ENCODE measurements around the gene UNC5C.

Gene UNC5C

GRCh38 chr4:95499291-95499696 lies 49.5 kb downstream of the UNC5C start:
- no peak overlapping the region for H3K4me3 ChIP-seq (replicated peaks; ENCODE audit: low read depth, low read length)
- TF ChIP-seq CTCF (IDR thresholded peaks at IDR 0.05; ENCODE audit: low read depth, low read length, missing control alignments) = no peak
- no peak for DNase-seq (ENCODE audit: extremely low read depth, low read depth)

GRCh38 chr4:95494186-95494585 lies 54.6 kb downstream of the UNC5C start:
- no peak for TF ChIP-seq CTCF (IDR thresholded peaks at IDR 0.05; ENCODE audit: low read depth, low read length, missing control alignments)

GRCh38 chr4:95478679-95479078 lies 70.1 kb downstream of the UNC5C start:
- no peak overlapping the region for H3K4me3 ChIP-seq (replicated peaks; ENCODE audit: low read depth, low read length)
- no peak for DNase-seq (ENCODE audit: extremely low read depth, low read depth)
- TF ChIP-seq CTCF (IDR thresholded peaks at IDR 0.05; ENCODE audit: low read depth, low read length, missing control alignments) = no peak

More at GRCh38 chr4:95494186-95494585, 54.6 kb downstream of the UNC5C start:
- H3K4me3 ChIP-seq (replicated peaks; ENCODE audit: low read depth, low read length) = no peak overlapping the region
- no peak for DNase-seq (ENCODE audit: extremely low read depth, low read depth)

GRCh38 chr4:95476121-95476520 lies 72.7 kb downstream of the UNC5C start:
- DNase-seq (ENCODE audit: extremely low read depth, low read depth) = no peak

GRCh38 chr4:95472534-95472933 lies 76.2 kb downstream of the UNC5C start:
- H3K4me3 ChIP-seq (replicated peaks; ENCODE audit: low read depth, low read length) = no peak overlapping the region
- DNase-seq (ENCODE audit: extremely low read depth, low read depth) = no peak
- TF ChIP-seq CTCF (IDR thresholded peaks at IDR 0.05; ENCODE audit: low read depth, low read length, missing control alignments) = no peak

More at GRCh38 chr4:95476121-95476520, 72.7 kb downstream of the UNC5C start:
- H3K4me3 ChIP-seq (replicated peaks; ENCODE audit: low read depth, low read length) = no peak overlapping the region
- TF ChIP-seq CTCF (IDR thresholded peaks at IDR 0.05; ENCODE audit: low read depth, low read length, missing control alignments) = no peak

- DNase-seq (ENCODE audit: extremely low read depth, low read depth) = no peak
- H3K4me3 ChIP-seq (replicated peaks; ENCODE audit: low read depth, low read length) = no peak overlapping the region
- no peak for TF ChIP-seq CTCF (IDR thresholded peaks at IDR 0.05; ENCODE audit: low read depth, low read length, missing control alignments)
Measured at GRCh38 chr4:95470622-95471021, 78.2 kb downstream of the UNC5C start.

- H3K4me3 ChIP-seq (replicated peaks; ENCODE audit: low read depth, low read length) = no peak overlapping the region
- no peak for TF ChIP-seq CTCF (IDR thresholded peaks at IDR 0.05; ENCODE audit: low read depth, low read length, missing control alignments)
- no peak for DNase-seq (ENCODE audit: extremely low read depth, low read depth)
Measured at GRCh38 chr4:95469617-95470016, 79.2 kb downstream of the UNC5C start.
